ENCODE measurements around the gene UPF2.

DNA sequence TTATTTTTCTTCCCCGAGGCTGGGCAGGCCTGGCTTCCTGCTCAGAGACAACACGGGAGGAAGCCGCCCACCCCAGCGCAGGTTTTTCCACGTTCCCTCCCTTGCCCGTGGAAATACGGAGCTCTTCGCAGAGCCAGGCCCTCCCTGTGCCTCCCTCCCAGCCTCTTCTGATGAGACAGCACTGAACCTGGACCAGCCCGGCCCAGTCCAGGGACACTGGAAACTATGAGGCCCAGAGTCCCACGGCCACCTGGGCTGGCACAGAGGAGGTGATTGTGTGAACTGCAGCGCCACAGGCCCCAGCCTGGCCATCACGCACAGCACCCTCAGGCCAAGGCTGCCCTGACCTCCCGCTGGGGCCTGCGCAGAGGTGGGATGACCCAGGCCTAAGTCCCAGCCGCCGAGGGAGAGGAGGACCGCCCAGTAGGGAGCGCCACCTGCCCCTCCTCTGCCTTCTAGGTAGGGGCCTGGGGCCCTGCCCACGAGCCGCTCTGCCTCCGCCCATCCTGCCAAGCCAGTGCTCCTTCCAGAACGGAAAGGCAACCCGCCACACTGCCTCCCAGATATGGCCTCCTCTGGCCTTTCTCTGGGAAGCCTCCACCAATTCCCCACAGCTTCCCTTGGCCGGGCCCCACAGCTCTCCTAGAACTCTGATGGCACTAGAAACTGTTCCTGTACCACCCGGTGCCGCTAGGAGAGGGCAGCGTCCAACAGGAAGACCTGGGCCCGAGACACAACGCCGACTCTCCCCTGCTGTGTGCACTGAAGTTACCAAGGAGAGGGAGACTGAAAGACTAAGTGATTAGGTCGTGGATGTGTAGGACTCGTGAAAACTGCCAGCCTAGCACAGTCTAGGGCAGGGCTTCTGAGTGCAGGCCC, 162.2 kb downstream of the UPF2 start:
- TF ChIP-seq, protein P1, sequence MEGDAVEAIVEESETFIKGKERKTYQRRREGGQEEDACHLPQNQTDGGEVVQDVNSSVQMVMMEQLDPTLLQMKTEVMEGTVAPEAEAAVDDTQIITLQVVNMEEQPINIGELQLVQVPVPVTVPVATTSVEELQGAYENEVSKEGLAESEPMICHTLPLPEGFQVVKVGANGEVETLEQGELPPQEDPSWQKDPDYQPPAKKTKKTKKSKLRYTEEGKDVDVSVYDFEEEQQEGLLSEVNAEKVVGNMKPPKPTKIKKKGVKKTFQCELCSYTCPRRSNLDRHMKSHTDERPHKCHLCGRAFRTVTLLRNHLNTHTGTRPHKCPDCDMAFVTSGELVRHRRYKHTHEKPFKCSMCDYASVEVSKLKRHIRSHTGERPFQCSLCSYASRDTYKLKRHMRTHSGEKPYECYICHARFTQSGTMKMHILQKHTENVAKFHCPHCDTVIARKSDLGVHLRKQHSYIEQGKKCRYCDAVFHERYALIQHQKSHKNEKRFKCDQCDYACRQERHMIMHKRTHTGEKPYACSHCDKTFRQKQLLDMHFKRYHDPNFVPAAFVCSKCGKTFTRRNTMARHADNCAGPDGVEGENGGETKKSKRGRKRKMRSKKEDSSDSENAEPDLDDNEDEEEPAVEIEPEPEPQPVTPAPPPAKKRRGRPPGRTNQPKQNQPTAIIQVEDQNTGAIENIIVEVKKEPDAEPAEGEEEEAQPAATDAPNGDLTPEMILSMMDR (IDR thresholded peaks at IDR 0.05): no peak
- no peak for TF ChIP-seq POLR2A (IDR thresholded peaks at IDR 0.05)
- TF ChIP-seq EP300 (IDR thresholded peaks at IDR 0.05): no peak
